ENCODE measurements around the gene WASF2.
A peak's percentile ranks its signal among the peaks of the same experiment; 100 is the strongest.
"Not testable (repeated sequence)": the region's sequence is repeated elsewhere in the genome, so short reads cannot be mapped to it uniquely, and the experiment has no call there.

Gene WASF2

GRCh38 chr1:27489973-27490741 lies at the start of gene WASF2:
Gene WASF2, minus strand, starts transcription at chr1:27490167. Its CDS starts 61,277 bp downstream, at chr1:27428890.
- DNase-seq (ENCODE audit: low read depth), result peak; percentile 93

GRCh38 chr1:27538793-27539192 lies 48.8 kb upstream of the WASF2 start:
- DNase-seq (ENCODE audit: low read depth), result no peak

GRCh38 chr1:27538305-27538676 lies 48.3 kb upstream of the WASF2 start:
- not testable (repeated sequence) for DNase-seq (ENCODE audit: low read depth)

GRCh38 chr1:27536767-27537166 lies 46.8 kb upstream of the WASF2 start:
- no peak for DNase-seq (ENCODE audit: low read depth)

GRCh38 chr1:27536010-27536757 lies 46.2 kb upstream of the WASF2 start:
- DNase-seq (ENCODE audit: low read depth), result no peak

- no peak for DNase-seq (ENCODE audit: low read depth)
Observed at GRCh38 chr1:27535386-27535785, 45.4 kb upstream of the WASF2 start.

- no peak for DNase-seq (ENCODE audit: low read depth)
Observed at GRCh38 chr1:27531959-27532685, 42.2 kb upstream of the WASF2 start.

- DNase-seq (ENCODE audit: low read depth), result no peak
Observed at GRCh38 chr1:27530192-27530591, 40.2 kb upstream of the WASF2 start.

GRCh38 chr1:27529704-27530018 lies 39.7 kb upstream of the WASF2 start:
- DNase-seq (ENCODE audit: low read depth), result no peak

GRCh38 chr1:27528818-27529703 lies 39.1 kb upstream of the WASF2 start:
- DNase-seq (ENCODE audit: low read depth), result no peak

GRCh38 chr1:27527890-27528817 lies 38.2 kb upstream of the WASF2 start:
- peak; percentile 44 for DNase-seq (ENCODE audit: low read depth)

GRCh38 chr1:27527223-27527889 lies 37.4 kb upstream of the WASF2 start:
- peak; percentile 27 for DNase-seq (ENCODE audit: low read depth)

- no peak for DNase-seq (ENCODE audit: low read depth)
Observed at GRCh38 chr1:27526569-27527222, 36.7 kb upstream of the WASF2 start.

- peak; percentile 46 for DNase-seq (ENCODE audit: low read depth)
Observed at GRCh38 chr1:27525296-27526272, 35.6 kb upstream of the WASF2 start.

- DNase-seq (ENCODE audit: low read depth), result no peak
Observed at GRCh38 chr1:27523337-27524020, 33.5 kb upstream of the WASF2 start.

GRCh38 chr1:27522432-27523336 lies 32.7 kb upstream of the WASF2 start:
- DNase-seq (ENCODE audit: low read depth), result peak; percentile 50
